ENCODE results near the gene PFN1. TPM values are rescaled to one million over a fixed set of nuclear protein-coding genes. Genes with fewer than 3 reads are reported as not detected.
A peak's percentile ranks its signal among the peaks of the same experiment; 100 is the strongest.

The PFN1 gene
- total RNA-seq, 1 donor from 2014 or later: 1,484 TPM

GRCh38 chr17:4949321-4950074 is 1.2 kb upstream of the PFN1 start:
- Histone ChIP-seq H3K27me3 (ENCODE audit: control insufficient read depth, insufficient read depth, low read length) (no peaks in the 10 kb centered on the region), H3K4me3 (ENCODE audit: low read depth, low read length) (peak overlapping the region; percentile 91), H3K36me3 (ENCODE audit: control insufficient read depth, insufficient read depth, low read length) (peaks cover under 1% of the 10 kb centered on the region)
- DNase-seq (ENCODE audit: low read depth): no peak
- TF ChIP-seq CTCF (IDR thresholded peaks at IDR 0.05; ENCODE audit: insufficient read depth, low read length, poor library complexity, severe bottlenecking): no peak

GRCh38 chr17:4948931-4949320 is 596 bp upstream of the PFN1 start:
- peaks cover 1% of the 10 kb centered on the region for H3K36me3 ChIP-seq (ENCODE audit: control insufficient read depth, insufficient read depth, low read length)
- no peak for DNase-seq (ENCODE audit: low read depth)
- peak overlapping the region; percentile 91 for H3K4me3 ChIP-seq (ENCODE audit: low read depth, low read length)
- H3K27me3 ChIP-seq (ENCODE audit: control insufficient read depth, insufficient read depth, low read length): no peaks in the 10 kb centered on the region
- no peak for TF ChIP-seq CTCF (IDR thresholded peaks at IDR 0.05; ENCODE audit: insufficient read depth, low read length, poor library complexity, severe bottlenecking)

GRCh38 chr17:4947411-4948165 is 742 bp downstream of the PFN1 start:
- peaks cover 1% of the 10 kb centered on the region for H3K36me3 ChIP-seq (ENCODE audit: control insufficient read depth, insufficient read depth, low read length)
- no peak for TF ChIP-seq CTCF (IDR thresholded peaks at IDR 0.05; ENCODE audit: insufficient read depth, low read length, poor library complexity, severe bottlenecking)
- H3K27me3 ChIP-seq (ENCODE audit: control insufficient read depth, insufficient read depth, low read length): no peaks in the 10 kb centered on the region
- no peak for DNase-seq (ENCODE audit: low read depth)
- H3K4me3 ChIP-seq (ENCODE audit: low read depth, low read length): peak overlapping the region; percentile 91

GRCh38 chr17:4947010-4947410 is 1.3 kb downstream of the PFN1 start:
- Histone ChIP-seq H3K27me3 (ENCODE audit: control insufficient read depth, insufficient read depth, low read length) (no peaks in the 10 kb centered on the region), H3K4me3 (ENCODE audit: low read depth, low read length) (peak overlapping the region; percentile 91), H3K36me3 (ENCODE audit: control insufficient read depth, insufficient read depth, low read length) (peaks cover 1% of the 10 kb centered on the region)
- TF ChIP-seq CTCF (IDR thresholded peaks at IDR 0.05; ENCODE audit: insufficient read depth, low read length, poor library complexity, severe bottlenecking): no peak
- DNase-seq (ENCODE audit: low read depth): no peak

- DNase-seq (ENCODE audit: low read depth): no peak
- H3K27me3 ChIP-seq (ENCODE audit: control insufficient read depth, insufficient read depth, low read length): no peaks in the 10 kb centered on the region
- peak overlapping the region; percentile 91 for H3K4me3 ChIP-seq (ENCODE audit: low read depth, low read length)
- H3K36me3 ChIP-seq (ENCODE audit: control insufficient read depth, insufficient read depth, low read length): peaks cover 1% of the 10 kb centered on the region
- no peak for TF ChIP-seq CTCF (IDR thresholded peaks at IDR 0.05; ENCODE audit: insufficient read depth, low read length, poor library complexity, severe bottlenecking)
These were observed 1.9 kb downstream of the PFN1 start for GRCh38 chr17:4946312-4946976.
